ENCODE data around the gene NPAS3.

The NPAS3 gene

GRCh38 chr14:33529787-33530757 lies 591.4 kb downstream of the NPAS3 start:
- no peak for DNase-seq

- DNase-seq: no peak
These were observed 593.9 kb downstream of the NPAS3 start for GRCh38 chr14:33532553-33532952.

- no peak for DNase-seq
These were observed 595.4 kb downstream of the NPAS3 start for GRCh38 chr14:33534104-33534503.

GRCh38 chr14:33534632-33535031 lies 596.0 kb downstream of the NPAS3 start:
- DNase-seq: no peak

- DNase-seq: no peak
These were observed 601.3 kb downstream of the NPAS3 start for GRCh38 chr14:33539918-33540357.

GRCh38 chr14:33541171-33541570 lies 602.5 kb downstream of the NPAS3 start:
- no peak for DNase-seq

- no peak for DNase-seq
These were observed 603.9 kb downstream of the NPAS3 start for GRCh38 chr14:33542338-33543287.

GRCh38 chr14:33545696-33546095 lies 607.0 kb downstream of the NPAS3 start:
- no peak for DNase-seq

- no peak for DNase-seq
These were observed 609.9 kb downstream of the NPAS3 start for GRCh38 chr14:33548606-33549005.

GRCh38 chr14:33551963-33552362 lies 613.3 kb downstream of the NPAS3 start:
- DNase-seq: no peak

- no peak for DNase-seq
These were observed 615.1 kb downstream of the NPAS3 start for GRCh38 chr14:33553706-33554278.

- no peak for DNase-seq
These were observed 616.3 kb downstream of the NPAS3 start for GRCh38 chr14:33554988-33555387.

- no peak for DNase-seq
These were observed 617.2 kb downstream of the NPAS3 start for GRCh38 chr14:33555710-33556350.

GRCh38 chr14:33556382-33557121 lies 617.9 kb downstream of the NPAS3 start:
- no peak for DNase-seq

GRCh38 chr14:33560718-33561431 lies 622.2 kb downstream of the NPAS3 start:
- no peak for DNase-seq

GRCh38 chr14:33561488-33562175 lies 623.0 kb downstream of the NPAS3 start:
- no peak for DNase-seq

GRCh38 chr14:33563191-33563900 lies 624.7 kb downstream of the NPAS3 start:
- no peak for DNase-seq

- DNase-seq: no peak
These were observed 625.2 kb downstream of the NPAS3 start for GRCh38 chr14:33563901-33564197.

- no peak for DNase-seq
These were observed 626.3 kb downstream of the NPAS3 start for GRCh38 chr14:33564774-33565630.

All from activated CD8-positive, alpha-beta memory T cell treated with anti-CD3 and anti-CD28 coated beads for 24 hours (primary cell).